Dendritic cell treated with granulocyte-macrophage colony-stimulating factor and Interleukin-4, amounts not matched to agents 40 ng/mL and 50 ng/mL, for 4 days (primary cell): ENCODE measurements around the gene POLR3GL.
"Not testable (repeated sequence)": the region's sequence is repeated elsewhere in the genome, so short reads cannot be mapped to it uniquely, and the experiment has no call there.

Source experiments
- H3K27ac Mint-ChIP-seq: one replicate; pipeline ENCODE4 v1.8.0; 2022; ENCODE audit warnings: mild to moderate bottlenecking, mixed read lengths
- H3K27me3 Mint-ChIP-seq: one replicate; pipeline ENCODE4 v1.8.0; 2022; ENCODE audit warnings: mild to moderate bottlenecking, mixed read lengths
- H3K36me3 Mint-ChIP-seq: one replicate; pipeline ENCODE4 v1.8.0; 2022; ENCODE audit warnings: low read depth, mixed read lengths
- H3K4me1 Mint-ChIP-seq: one replicate; pipeline ENCODE4 v1.8.0; 2022; ENCODE audit warnings: low read depth, mixed read lengths
- H3K4me3 Mint-ChIP-seq: one replicate; pipeline ENCODE4 v1.8.0; 2022; ENCODE audit warnings: mild to moderate bottlenecking, moderate library complexity, mixed read lengths
- H3K9me3 Mint-ChIP-seq: one replicate; pipeline ENCODE4 v1.8.0; 2022; ENCODE audit warnings: mixed read lengths
- intact Hi-C: fragments of 100-400 bp; cut with micrococcal nuclease; formaldehyde crosslinking; loops from one replicate; pipeline ENCODE4 v1.15.0; 2022

The POLR3GL gene

GRCh38 chr1:145964328-145965118 is at the start of gene POLR3GL, which contains the start of gene ANKRD34A:
POLR3GL (plus strand) TSS chr1:145964690; CDS start chr1:145974866, 10,176 bp downstream.
ANKRD34A (minus strand) TSS chr1:145964575; CDS start chr1:145961759, 2,816 bp downstream.
- H3K27me3 Mint-ChIP-seq = peaks cover 29% of the 10 kb centered on the region
- intact Hi-C loops = loop anchor here (2.0 kb wide), 1 partner anchor 38 kb away; the partner anchor contains the start of gene RBM8A
- H3K4me1 Mint-ChIP-seq = peaks cover 55% of the 10 kb centered on the region
- H3K9me3 Mint-ChIP-seq = peaks cover 7% of the 10 kb centered on the region
- peak within 1 kb of the TSS; percentile 94 for H3K27ac Mint-ChIP-seq
- peak within 1 kb of the TSS; percentile 85 for H3K4me3 Mint-ChIP-seq
- H3K36me3 Mint-ChIP-seq = peaks cover 27% of the 10 kb centered on the region

- no peaks in the 10 kb centered on the region for H3K9me3 Mint-ChIP-seq
- peaks cover 66% of the 10 kb centered on the region for H3K36me3 Mint-ChIP-seq
- no peaks in the 10 kb centered on the region for H3K27me3 Mint-ChIP-seq
- H3K27ac Mint-ChIP-seq = peak overlapping the region; percentile 35
- intact Hi-C loops = no loop called here
- no peak overlapping the region for H3K4me3 Mint-ChIP-seq
- peaks cover 36% of the 10 kb centered on the region for H3K4me1 Mint-ChIP-seq
Observed at GRCh38 chr1:145916745-145917144, 47.7 kb upstream of the POLR3GL start.

- Mint-ChIP-seq H3K27me3 (no peaks in the 10 kb centered on the region), H3K4me3 (peak overlapping the region; percentile 81), H3K9me3 (no peaks in the 10 kb centered on the region), H3K27ac (peak overlapping the region; percentile 69), H3K36me3 (peaks cover 57% of the 10 kb centered on the region), H3K4me1 (peaks cover 36% of the 10 kb centered on the region)
- intact Hi-C loops = no loop called here
Observed at GRCh38 chr1:145917595-145917994, 46.9 kb upstream of the POLR3GL start.

GRCh38 chr1:145918144-145918991 is 46.1 kb upstream of the POLR3GL start, which contains the start of gene PEX11B:
PEX11B (minus strand) TSS chr1:145918717; CDS start chr1:145918688, 29 bp downstream.
- no peaks in the 10 kb centered on the region for H3K9me3 Mint-ChIP-seq
- peaks cover 36% of the 10 kb centered on the region for H3K4me1 Mint-ChIP-seq
- intact Hi-C loops = loop anchor here (1.0 kb wide), 1 partner anchor 9 kb away; the partner anchor contains the start of gene RBM8A
- peaks cover 50% of the 10 kb centered on the region for H3K36me3 Mint-ChIP-seq
- no peaks in the 10 kb centered on the region for H3K27me3 Mint-ChIP-seq
- peak within 1 kb of the TSS; percentile 69 for H3K27ac Mint-ChIP-seq
- H3K4me3 Mint-ChIP-seq = peak within 1 kb of the TSS; percentile 81

GRCh38 chr1:145918992-145919939 is 45.2 kb upstream of the POLR3GL start:
- Mint-ChIP-seq H3K27me3 (no peaks in the 10 kb centered on the region), H3K27ac (peak overlapping the region; percentile 69), H3K36me3 (peaks cover 41% of the 10 kb centered on the region), H3K4me3 (peak overlapping the region; percentile 81), H3K4me1 (peaks cover 36% of the 10 kb centered on the region), H3K9me3 (no peaks in the 10 kb centered on the region)
- intact Hi-C loops = loop anchor here (1.0 kb wide), 1 partner anchor 8 kb away; the partner anchor contains the start of gene RBM8A

GRCh38 chr1:145920297-145920696 is 44.2 kb upstream of the POLR3GL start:
- peaks cover 36% of the 10 kb centered on the region for H3K4me1 Mint-ChIP-seq
- H3K27ac Mint-ChIP-seq, H3K4me3 Mint-ChIP-seq, H3K9me3 Mint-ChIP-seq, intact Hi-C loops, H3K27me3 Mint-ChIP-seq: not testable (repeated sequence)
- peaks cover 30% of the 10 kb centered on the region for H3K36me3 Mint-ChIP-seq

- Mint-ChIP-seq H3K27me3 (no peaks in the 10 kb centered on the region), H3K27ac (no peak overlapping the region), H3K36me3 (peaks cover 11% of the 10 kb centered on the region), H3K4me1 (peaks cover 29% of the 10 kb centered on the region), H3K4me3 (no peak overlapping the region), H3K9me3 (no peaks in the 10 kb centered on the region)
- intact Hi-C loops = no loop called here
Observed at GRCh38 chr1:145922266-145922665, 42.2 kb upstream of the POLR3GL start.

GRCh38 chr1:145926686-145927062 is 37.8 kb upstream of the POLR3GL start:
- Mint-ChIP-seq H3K27ac (no peak overlapping the region), H3K36me3 (peaks cover 13% of the 10 kb centered on the region), H3K9me3 (no peaks in the 10 kb centered on the region), H3K4me3 (no peak overlapping the region), H3K4me1 (peaks cover 9% of the 10 kb centered on the region), H3K27me3 (no peaks in the 10 kb centered on the region)
- intact Hi-C loops = loop anchor here (1.0 to 2.0 kb wide), 2 partner anchors 8 to 38 kb away; partner anchors contain the start of genes ANKRD34A, PEX11B and POLR3GL

- H3K4me1 Mint-ChIP-seq = peaks cover 9% of the 10 kb centered on the region
- peak within 1 kb of the TSS; percentile 40 for H3K4me3 Mint-ChIP-seq
- no peaks in the 10 kb centered on the region for H3K9me3 Mint-ChIP-seq
- peaks cover 16% of the 10 kb centered on the region for H3K36me3 Mint-ChIP-seq
- intact Hi-C loops = loop anchor here (1.0 to 2.0 kb wide), 2 partner anchors 9 to 38 kb away; partner anchors contain the start of genes ANKRD34A, PEX11B and POLR3GL
- H3K27ac Mint-ChIP-seq = no peak within 1 kb of the TSS
- H3K27me3 Mint-ChIP-seq = no peaks in the 10 kb centered on the region
Observed at GRCh38 chr1:145927063-145927886, 37.2 kb upstream of the POLR3GL start, which contains the start of gene RBM8A. RBM8A (minus strand) TSS chr1:145927484; CDS start chr1:145927426, 58 bp downstream.

GRCh38 chr1:145927916-145928643 is 36.4 kb upstream of the POLR3GL start:
- Mint-ChIP-seq H3K4me3 (peak overlapping the region; percentile 40), H3K27me3 (no peaks in the 10 kb centered on the region), H3K9me3 (no peaks in the 10 kb centered on the region), H3K4me1 (peaks cover 16% of the 10 kb centered on the region), H3K36me3 (peaks cover 16% of the 10 kb centered on the region), H3K27ac (no peak overlapping the region)
- intact Hi-C loops = loop anchor here (1.0 to 2.0 kb wide), 2 partner anchors 10 to 37 kb away; partner anchors contain the start of genes ANKRD34A, PEX11B and POLR3GL

GRCh38 chr1:145932522-145933009 is 31.9 kb upstream of the POLR3GL start:
- H3K27me3 Mint-ChIP-seq, H3K27ac Mint-ChIP-seq, intact Hi-C loops, H3K4me3 Mint-ChIP-seq, H3K9me3 Mint-ChIP-seq: not testable (repeated sequence)
- peaks cover 56% of the 10 kb centered on the region for H3K36me3 Mint-ChIP-seq
- H3K4me1 Mint-ChIP-seq = peaks cover 22% of the 10 kb centered on the region
